Measurements from ENCODE around the gene ZFAND2B.
A peak's percentile ranks its signal among the peaks of the same experiment; 100 is the strongest.

Gene ZFAND2B, protein sequence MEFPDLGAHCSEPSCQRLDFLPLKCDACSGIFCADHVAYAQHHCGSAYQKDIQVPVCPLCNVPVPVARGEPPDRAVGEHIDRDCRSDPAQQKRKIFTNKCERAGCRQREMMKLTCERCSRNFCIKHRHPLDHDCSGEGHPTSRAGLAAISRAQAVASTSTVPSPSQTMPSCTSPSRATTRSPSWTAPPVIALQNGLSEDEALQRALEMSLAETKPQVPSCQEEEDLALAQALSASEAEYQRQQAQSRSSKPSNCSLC

DNA sequence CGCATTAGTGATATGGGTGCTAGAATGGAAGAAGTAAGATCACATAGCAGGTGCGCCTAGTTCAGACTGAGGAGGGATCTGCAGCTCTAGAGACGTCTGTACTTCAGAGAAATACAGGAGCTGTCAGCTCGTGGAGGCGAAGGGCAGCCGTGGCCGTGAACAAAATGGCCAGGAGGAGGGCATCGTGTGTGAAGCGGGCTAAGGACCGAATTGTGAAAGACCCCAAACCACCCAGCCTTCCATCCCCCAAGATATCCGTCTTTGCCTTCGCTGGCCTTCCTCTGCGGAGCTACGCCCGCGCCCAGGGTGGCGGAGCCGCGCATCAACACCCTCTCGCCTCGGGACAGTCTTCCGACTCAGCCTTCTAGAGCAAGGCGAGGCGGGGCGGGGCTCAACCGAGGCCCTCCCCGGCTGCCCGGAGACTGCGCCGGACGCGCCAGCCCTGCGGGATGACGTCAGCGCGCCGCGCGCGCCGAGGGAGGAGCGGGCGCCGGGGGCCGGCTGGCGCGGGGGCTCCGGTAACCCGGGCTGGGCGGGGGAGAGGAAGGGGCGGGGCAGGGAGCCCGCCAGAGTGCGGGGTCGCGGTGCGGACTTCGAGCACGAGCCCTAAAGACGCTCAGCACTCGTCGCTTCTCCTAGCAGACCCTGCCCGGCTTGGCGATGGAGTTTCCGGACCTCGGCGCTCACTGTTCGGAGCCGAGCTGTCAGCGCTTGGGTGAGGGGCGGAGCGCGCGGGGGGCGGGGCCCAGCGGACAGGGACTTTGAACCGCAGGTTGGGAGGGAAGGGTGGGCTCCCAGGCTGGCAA, at the start of gene ZFAND2B:
Gene ZFAND2B, plus strand, starts transcription at position 455 of the 806 bp plus-strand sequence. Its CDS starts 206 bp downstream, at position 661.
- peak within 1 kb of the TSS; percentile 76 for H3K4me3 ChIP-seq (replicated peaks in 1 of 2; ENCODE audit: low read depth in 2 of 2, low read length in 2 of 2)
- TF ChIP-seq, protein P1, sequence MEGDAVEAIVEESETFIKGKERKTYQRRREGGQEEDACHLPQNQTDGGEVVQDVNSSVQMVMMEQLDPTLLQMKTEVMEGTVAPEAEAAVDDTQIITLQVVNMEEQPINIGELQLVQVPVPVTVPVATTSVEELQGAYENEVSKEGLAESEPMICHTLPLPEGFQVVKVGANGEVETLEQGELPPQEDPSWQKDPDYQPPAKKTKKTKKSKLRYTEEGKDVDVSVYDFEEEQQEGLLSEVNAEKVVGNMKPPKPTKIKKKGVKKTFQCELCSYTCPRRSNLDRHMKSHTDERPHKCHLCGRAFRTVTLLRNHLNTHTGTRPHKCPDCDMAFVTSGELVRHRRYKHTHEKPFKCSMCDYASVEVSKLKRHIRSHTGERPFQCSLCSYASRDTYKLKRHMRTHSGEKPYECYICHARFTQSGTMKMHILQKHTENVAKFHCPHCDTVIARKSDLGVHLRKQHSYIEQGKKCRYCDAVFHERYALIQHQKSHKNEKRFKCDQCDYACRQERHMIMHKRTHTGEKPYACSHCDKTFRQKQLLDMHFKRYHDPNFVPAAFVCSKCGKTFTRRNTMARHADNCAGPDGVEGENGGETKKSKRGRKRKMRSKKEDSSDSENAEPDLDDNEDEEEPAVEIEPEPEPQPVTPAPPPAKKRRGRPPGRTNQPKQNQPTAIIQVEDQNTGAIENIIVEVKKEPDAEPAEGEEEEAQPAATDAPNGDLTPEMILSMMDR (IDR thresholded peaks at IDR 0.05; ENCODE audit: low read depth, low read length): peak; percentile 8
- peak; percentile 90 to 95 for DNase-seq (ENCODE audit: low read depth in 2 of 2)

DNA sequence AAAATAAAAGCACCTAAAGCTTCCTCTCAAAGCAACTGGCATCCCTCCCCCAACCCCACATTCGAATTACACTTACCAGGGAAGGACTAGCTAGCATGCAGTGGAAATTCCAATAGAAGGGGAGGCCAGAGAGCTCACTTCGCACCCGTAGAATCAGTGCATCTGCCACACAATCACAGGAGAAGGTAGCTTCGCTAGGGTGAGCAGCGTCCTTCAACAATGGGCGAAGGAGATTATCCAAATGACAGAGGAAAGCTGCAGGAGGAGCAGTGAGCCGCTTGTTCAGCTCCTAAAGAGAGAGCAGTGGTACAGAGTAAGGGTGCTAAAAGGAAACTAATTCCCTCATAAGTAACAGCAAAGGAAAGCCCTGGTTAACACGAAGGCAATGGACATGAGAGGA, 49.2 kb upstream of the ZFAND2B start:
- no peak overlapping the region for H3K4me3 ChIP-seq (replicated peaks in 1 of 2; ENCODE audit: low read depth in 2 of 2, low read length in 2 of 2)
- TF ChIP-seq, protein P1 (IDR thresholded peaks at IDR 0.05; ENCODE audit: low read depth, low read length): no peak
- no peak for DNase-seq (ENCODE audit: low read depth in 2 of 2)

DNA sequence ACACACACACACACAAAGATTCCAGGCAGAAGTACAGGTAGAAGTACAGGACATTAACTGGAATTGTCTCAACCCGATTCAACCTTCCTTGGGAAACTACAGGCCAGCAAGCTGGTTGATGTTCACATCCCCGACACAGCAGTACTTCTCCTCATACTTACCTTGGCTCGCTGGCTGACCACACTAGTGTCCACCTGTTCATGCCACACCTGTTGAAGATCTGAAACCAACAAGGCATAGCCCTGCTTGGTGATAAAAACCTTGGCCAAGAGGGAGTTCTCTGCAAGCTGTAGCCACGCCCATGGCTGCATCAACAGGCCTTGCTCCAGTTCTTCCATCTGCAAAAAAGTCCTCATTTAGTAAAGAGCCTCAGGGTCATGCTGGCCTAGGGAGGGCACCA, 48.6 kb upstream of the ZFAND2B start:
- TF ChIP-seq, protein P1 (IDR thresholded peaks at IDR 0.05; ENCODE audit: low read depth, low read length): no peak
- H3K4me3 ChIP-seq (replicated peaks in 1 of 2; ENCODE audit: low read depth in 2 of 2, low read length in 2 of 2): no peak overlapping the region
- no peak for DNase-seq (ENCODE audit: low read depth in 2 of 2)

DNA sequence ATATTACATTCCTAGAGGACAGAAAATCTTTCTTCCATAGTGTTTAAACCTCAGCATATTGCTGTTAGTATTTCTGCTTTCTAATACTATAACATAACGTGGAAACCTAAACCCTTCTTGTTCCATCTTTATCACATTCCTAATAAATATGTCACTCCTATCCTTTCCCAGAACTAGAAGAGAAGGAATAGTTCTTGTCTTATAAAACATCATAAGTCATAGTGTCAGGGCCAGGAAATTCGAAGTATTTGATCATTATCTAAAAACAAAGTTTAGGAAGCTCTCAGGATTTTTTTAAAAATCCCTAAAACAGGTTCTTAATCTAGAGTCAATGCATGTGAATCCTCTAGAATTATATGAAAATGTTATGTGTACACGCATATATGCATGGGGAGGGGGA, 48.0 kb upstream of the ZFAND2B start:
- H3K4me3 ChIP-seq (replicated peaks in 1 of 2; ENCODE audit: low read depth in 2 of 2, low read length in 2 of 2): no peak overlapping the region
- DNase-seq (ENCODE audit: low read depth in 2 of 2): peak in 1 of 2 donors; percentile 7
- TF ChIP-seq, protein P1 (IDR thresholded peaks at IDR 0.05; ENCODE audit: low read depth, low read length): no peak

DNA sequence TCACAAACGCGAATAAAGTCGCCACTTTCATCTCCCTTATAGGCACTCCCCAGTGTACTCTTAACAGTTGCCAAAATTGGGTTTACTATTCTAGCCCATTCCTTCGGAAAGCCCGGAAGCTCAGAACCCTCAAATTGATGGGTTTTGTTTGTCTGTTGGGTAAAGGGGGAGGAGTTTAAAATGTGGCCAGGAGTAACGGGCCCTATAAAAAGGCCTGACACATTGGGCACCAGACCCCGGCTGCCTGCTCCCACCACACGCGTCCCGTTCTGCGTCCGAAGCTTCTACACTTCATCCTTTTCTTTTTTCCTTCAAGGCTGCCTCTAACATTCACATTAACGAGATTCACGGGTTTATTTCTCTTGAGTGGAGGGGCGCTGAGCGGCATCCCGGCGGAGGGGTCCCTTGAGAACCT, 46.8 kb upstream of the ZFAND2B start:
- H3K4me3 ChIP-seq (replicated peaks in 1 of 2; ENCODE audit: low read depth in 2 of 2, low read length in 2 of 2): peak overlapping the region; percentile 66 to 79
- TF ChIP-seq, protein P1 (IDR thresholded peaks at IDR 0.05; ENCODE audit: low read depth, low read length): no peak
- no peak for DNase-seq (ENCODE audit: low read depth in 2 of 2)

DNA sequence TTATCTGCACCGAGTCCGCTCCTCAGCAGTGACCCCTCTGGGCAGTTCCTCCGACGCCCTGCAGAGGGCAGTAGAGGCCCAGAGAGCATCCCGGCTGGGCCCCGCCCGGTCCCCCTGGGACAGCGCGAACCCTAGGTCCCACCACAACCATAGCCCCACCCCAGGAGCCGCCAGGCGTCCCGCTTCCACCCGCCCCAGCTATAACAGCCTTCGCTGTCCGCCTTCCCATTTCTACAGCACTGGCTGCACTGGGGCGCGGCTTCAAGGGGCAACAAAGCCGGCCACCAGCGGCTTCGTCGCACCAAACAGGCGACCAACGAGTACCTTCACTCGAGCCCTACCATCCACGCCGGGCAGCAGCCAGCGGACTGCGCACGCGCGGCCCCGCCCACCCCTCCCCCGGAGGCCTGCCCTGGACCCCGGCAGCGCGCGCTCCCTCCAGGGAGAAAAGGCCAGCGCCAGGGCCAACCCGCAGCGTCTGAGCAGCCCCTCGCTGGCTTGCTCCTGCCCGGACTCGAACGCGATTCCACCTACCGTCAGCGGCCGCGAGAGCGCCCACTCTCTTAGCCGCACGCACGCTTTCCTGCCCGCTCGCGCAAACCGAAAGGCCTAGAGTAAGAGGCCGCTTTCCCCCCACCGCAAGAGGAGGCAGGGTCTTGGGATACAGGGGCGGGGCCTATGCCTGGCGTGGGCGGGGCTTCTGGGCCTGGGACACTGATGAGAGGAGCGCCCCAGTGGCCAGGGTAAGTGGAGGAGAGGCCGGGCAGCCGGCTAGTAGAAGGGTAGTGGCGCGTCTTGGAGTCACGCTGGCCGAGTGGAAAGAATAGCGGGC, 46.2 kb upstream of the ZFAND2B start, which contains the start of gene NHEJ1:
Gene NHEJ1, minus strand, starts transcription at position 630 of the 832 bp plus-strand sequence. CDS start 2,453 bp downstream, outside the sequence.
- TF ChIP-seq, protein P1 (IDR thresholded peaks at IDR 0.05; ENCODE audit: low read depth, low read length): peak; percentile 99
- peak; percentile 95 to 97 for DNase-seq (ENCODE audit: low read depth in 2 of 2)
- H3K4me3 ChIP-seq (replicated peaks in 1 of 2; ENCODE audit: low read depth in 2 of 2, low read length in 2 of 2): peak within 1 kb of the TSS; percentile 66 to 79
